Measurements from ENCODE around the gene ZNF81.
"Not testable (repeated sequence)": the region's sequence is repeated elsewhere in the genome, so short reads cannot be mapped to it uniquely, and the experiment has no call there.

The ZNF81 gene

GRCh38 chrX:47815901-47816845 is 20.5 kb upstream of the ZNF81 start:
- no peaks in the 10 kb centered on the region for H3K27me3 Mint-ChIP-seq (ENCODE audit: low read depth)
- H3K9me3 Mint-ChIP-seq, result no peaks in the 10 kb centered on the region
- no peaks in the 10 kb centered on the region for H3K36me3 Mint-ChIP-seq (ENCODE audit: low read depth)
- H3K4me3 Mint-ChIP-seq, result no peak overlapping the region
- no peak overlapping the region for H3K27ac Mint-ChIP-seq
- H3K4me1 Mint-ChIP-seq (ENCODE audit: low read depth), result peaks cover 5% of the 10 kb centered on the region

- no peaks in the 10 kb centered on the region for H3K27me3 Mint-ChIP-seq (ENCODE audit: low read depth)
- no peaks in the 10 kb centered on the region for H3K9me3 Mint-ChIP-seq
- no peaks in the 10 kb centered on the region for H3K36me3 Mint-ChIP-seq (ENCODE audit: low read depth)
- no peak overlapping the region for H3K27ac Mint-ChIP-seq
- peaks cover 5% of the 10 kb centered on the region for H3K4me1 Mint-ChIP-seq (ENCODE audit: low read depth)
- H3K4me3 Mint-ChIP-seq, result no peak overlapping the region
These were observed 19.3 kb upstream of the ZNF81 start for GRCh38 chrX:47817421-47817820.

GRCh38 chrX:47817897-47818296 is 18.8 kb upstream of the ZNF81 start:
- H3K4me1 Mint-ChIP-seq (ENCODE audit: low read depth), result peaks cover 5% of the 10 kb centered on the region
- no peak overlapping the region for H3K4me3 Mint-ChIP-seq
- H3K27ac Mint-ChIP-seq, result no peak overlapping the region
- H3K36me3 Mint-ChIP-seq (ENCODE audit: low read depth), result no peaks in the 10 kb centered on the region
- no peaks in the 10 kb centered on the region for H3K27me3 Mint-ChIP-seq (ENCODE audit: low read depth)
- H3K9me3 Mint-ChIP-seq, result no peaks in the 10 kb centered on the region

- H3K4me1 Mint-ChIP-seq (ENCODE audit: low read depth), result no peaks in the 10 kb centered on the region
- H3K27ac Mint-ChIP-seq, result no peak overlapping the region
- H3K27me3 Mint-ChIP-seq (ENCODE audit: low read depth), result no peaks in the 10 kb centered on the region
- H3K36me3 Mint-ChIP-seq (ENCODE audit: low read depth), result no peaks in the 10 kb centered on the region
- H3K4me3 Mint-ChIP-seq, result no peak overlapping the region
- H3K9me3 Mint-ChIP-seq, result no peaks in the 10 kb centered on the region
These were observed 7.7 kb upstream of the ZNF81 start for GRCh38 chrX:47828984-47829383.

GRCh38 chrX:47831788-47832187 is 4.9 kb upstream of the ZNF81 start:
- Mint-ChIP-seq H3K36me3 (ENCODE audit: low read depth) (no peaks in the 10 kb centered on the region), H3K9me3 (no peaks in the 10 kb centered on the region), H3K4me3 (no peak overlapping the region), H3K27ac (no peak overlapping the region), H3K27me3 (ENCODE audit: low read depth) (no peaks in the 10 kb centered on the region), H3K4me1 (ENCODE audit: low read depth) (peaks cover 3% of the 10 kb centered on the region)

- Mint-ChIP-seq H3K4me1 (ENCODE audit: low read depth) (peaks cover 14% of the 10 kb centered on the region), H3K36me3 (ENCODE audit: low read depth) (peaks cover 2% of the 10 kb centered on the region), H3K27me3 (ENCODE audit: low read depth) (no peaks in the 10 kb centered on the region), H3K27ac (no peak overlapping the region), H3K4me3 (no peak overlapping the region), H3K9me3 (no peaks in the 10 kb centered on the region)
These were observed 1.7 kb downstream of the ZNF81 start for GRCh38 chrX:47838361-47838760.

- no peaks in the 10 kb centered on the region for H3K27me3 Mint-ChIP-seq (ENCODE audit: low read depth)
- no peak overlapping the region for H3K4me3 Mint-ChIP-seq
- H3K9me3 Mint-ChIP-seq, result no peaks in the 10 kb centered on the region
- H3K27ac Mint-ChIP-seq, result no peak overlapping the region
- H3K4me1 Mint-ChIP-seq (ENCODE audit: low read depth), result peaks cover 14% of the 10 kb centered on the region
- peaks cover 2% of the 10 kb centered on the region for H3K36me3 Mint-ChIP-seq (ENCODE audit: low read depth)
These were observed 3.4 kb downstream of the ZNF81 start for GRCh38 chrX:47840111-47840510.

- Mint-ChIP-seq H3K27ac (no peak overlapping the region), H3K27me3 (ENCODE audit: low read depth) (no peaks in the 10 kb centered on the region), H3K9me3 (no peaks in the 10 kb centered on the region), H3K4me1 (ENCODE audit: low read depth) (peaks cover 5% of the 10 kb centered on the region), H3K4me3 (no peak overlapping the region), H3K36me3 (ENCODE audit: low read depth) (peaks cover 12% of the 10 kb centered on the region)
These were observed 6.7 kb downstream of the ZNF81 start for GRCh38 chrX:47843363-47843762.

GRCh38 chrX:47844117-47844516 is 7.4 kb downstream of the ZNF81 start:
- H3K9me3 Mint-ChIP-seq, result no peaks in the 10 kb centered on the region
- H3K4me3 Mint-ChIP-seq, result no peak overlapping the region
- peaks cover 3% of the 10 kb centered on the region for H3K4me1 Mint-ChIP-seq (ENCODE audit: low read depth)
- H3K27ac Mint-ChIP-seq, result no peak overlapping the region
- peaks cover 12% of the 10 kb centered on the region for H3K36me3 Mint-ChIP-seq (ENCODE audit: low read depth)
- H3K27me3 Mint-ChIP-seq (ENCODE audit: low read depth), result no peaks in the 10 kb centered on the region

GRCh38 chrX:47846040-47846439 is 9.3 kb downstream of the ZNF81 start:
- H3K36me3 Mint-ChIP-seq (ENCODE audit: low read depth), result peaks cover 16% of the 10 kb centered on the region
- no peaks in the 10 kb centered on the region for H3K9me3 Mint-ChIP-seq
- no peak overlapping the region for H3K4me3 Mint-ChIP-seq
- no peak overlapping the region for H3K27ac Mint-ChIP-seq
- H3K27me3 Mint-ChIP-seq (ENCODE audit: low read depth), result no peaks in the 10 kb centered on the region
- peaks cover 5% of the 10 kb centered on the region for H3K4me1 Mint-ChIP-seq (ENCODE audit: low read depth)

GRCh38 chrX:47849778-47850177 is 13.1 kb downstream of the ZNF81 start:
- Mint-ChIP-seq H3K9me3 (no peaks in the 10 kb centered on the region), H3K4me1 (ENCODE audit: low read depth) (peaks cover 5% of the 10 kb centered on the region), H3K27ac (no peak overlapping the region), H3K27me3 (ENCODE audit: low read depth) (no peaks in the 10 kb centered on the region), H3K36me3 (ENCODE audit: low read depth) (peaks cover 19% of the 10 kb centered on the region), H3K4me3 (no peak overlapping the region)

- H3K27me3 Mint-ChIP-seq (ENCODE audit: low read depth); H3K9me3 Mint-ChIP-seq; H3K4me1 Mint-ChIP-seq (ENCODE audit: low read depth); H3K27ac Mint-ChIP-seq; H3K4me3 Mint-ChIP-seq: not testable (repeated sequence)
- peaks cover 19% of the 10 kb centered on the region for H3K36me3 Mint-ChIP-seq (ENCODE audit: low read depth)
These were observed 13.7 kb downstream of the ZNF81 start for GRCh38 chrX:47850389-47850788.

GRCh38 chrX:47850901-47851300 is 14.2 kb downstream of the ZNF81 start:
- Mint-ChIP-seq H3K36me3 (ENCODE audit: low read depth) (peaks cover 19% of the 10 kb centered on the region), H3K4me1 (ENCODE audit: low read depth) (peaks cover 5% of the 10 kb centered on the region), H3K27me3 (ENCODE audit: low read depth) (no peaks in the 10 kb centered on the region), H3K4me3 (no peak overlapping the region), H3K27ac (no peak overlapping the region), H3K9me3 (no peaks in the 10 kb centered on the region)

- H3K27ac Mint-ChIP-seq, result no peak overlapping the region
- H3K27me3 Mint-ChIP-seq (ENCODE audit: low read depth), result no peaks in the 10 kb centered on the region
- no peaks in the 10 kb centered on the region for H3K9me3 Mint-ChIP-seq
- H3K36me3 Mint-ChIP-seq (ENCODE audit: low read depth), result peaks cover 12% of the 10 kb centered on the region
- peaks cover 3% of the 10 kb centered on the region for H3K4me1 Mint-ChIP-seq (ENCODE audit: low read depth)
- H3K4me3 Mint-ChIP-seq, result no peak overlapping the region
These were observed 17.8 kb downstream of the ZNF81 start for GRCh38 chrX:47854474-47854873.

- Mint-ChIP-seq H3K4me1 (ENCODE audit: low read depth) (peaks cover 4% of the 10 kb centered on the region), H3K36me3 (ENCODE audit: low read depth) (peaks cover 15% of the 10 kb centered on the region), H3K4me3 (no peak overlapping the region), H3K27ac (no peak overlapping the region), H3K27me3 (ENCODE audit: low read depth) (no peaks in the 10 kb centered on the region), H3K9me3 (no peaks in the 10 kb centered on the region)
These were observed 23.0 kb downstream of the ZNF81 start for GRCh38 chrX:47859686-47860085.
